Measurements from ENCODE around the gene MAGI2.

MAGI2 gene

GRCh38 chr7:78218051-78218450 lies 1235.4 kb downstream of the MAGI2 start:
- ChIA-PET CTCF (no interaction called here), POLR2A (no interaction called here)
- no peak overlapping the region for H3K4me3 ChIP-seq (ENCODE audit: low read depth, low read length)
- DNase-seq (ENCODE audit: low read depth, low spot score): no peak
- no peak for TF ChIP-seq CTCF (IDR thresholded peaks at IDR 0.05; ENCODE audit: insufficient read depth, low read length, missing control alignments)

GRCh38 chr7:78215199-78215598 lies 1238.3 kb downstream of the MAGI2 start:
- no peak for DNase-seq (ENCODE audit: low read depth, low spot score)
- POLR2A ChIA-PET: no interaction called here
- TF ChIP-seq CTCF (IDR thresholded peaks at IDR 0.05; ENCODE audit: insufficient read depth, low read length, missing control alignments): no peak
- H3K4me3 ChIP-seq (ENCODE audit: low read depth, low read length): no peak overlapping the region
- CTCF ChIA-PET: no interaction called here

- ChIA-PET POLR2A (no interaction called here), CTCF (no interaction called here)
- no peak for TF ChIP-seq CTCF (IDR thresholded peaks at IDR 0.05; ENCODE audit: insufficient read depth, low read length, missing control alignments)
- no peak overlapping the region for H3K4me3 ChIP-seq (ENCODE audit: low read depth, low read length)
- no peak for DNase-seq (ENCODE audit: low read depth, low spot score)
Measured at GRCh38 chr7:78213402-78213801, 1240.1 kb downstream of the MAGI2 start.

GRCh38 chr7:78212476-78213060 lies 1240.9 kb downstream of the MAGI2 start:
- H3K4me3 ChIP-seq (ENCODE audit: low read depth, low read length): no peak overlapping the region
- ChIA-PET POLR2A (no interaction called here), CTCF (no interaction called here)
- no peak for DNase-seq (ENCODE audit: low read depth, low spot score)
- no peak for TF ChIP-seq CTCF (IDR thresholded peaks at IDR 0.05; ENCODE audit: insufficient read depth, low read length, missing control alignments)

GRCh38 chr7:78207269-78207668 lies 1246.2 kb downstream of the MAGI2 start:
- H3K4me3 ChIP-seq (ENCODE audit: low read depth, low read length): no peak overlapping the region
- ChIA-PET CTCF (interaction anchor here (0.8 kb wide), 1 partner anchor 72 kb away, joined by 3 read pairs; no protein-coding TSS in a partner anchor), POLR2A (no interaction called here)
- DNase-seq (ENCODE audit: low read depth, low spot score): no peak
- no peak for TF ChIP-seq CTCF (IDR thresholded peaks at IDR 0.05; ENCODE audit: insufficient read depth, low read length, missing control alignments)

- no peak for TF ChIP-seq CTCF (IDR thresholded peaks at IDR 0.05; ENCODE audit: insufficient read depth, low read length, missing control alignments)
- H3K4me3 ChIP-seq (ENCODE audit: low read depth, low read length): no peak overlapping the region
- CTCF ChIA-PET: interaction anchor here (0.8 kb wide), 1 partner anchor 71 kb away, joined by 3 read pairs; no protein-coding TSS in a partner anchor
- DNase-seq (ENCODE audit: low read depth, low spot score): no peak
- POLR2A ChIA-PET: no interaction called here
Measured at GRCh38 chr7:78206769-78207168, 1246.7 kb downstream of the MAGI2 start.
